ENCODE data around the gene SLC39A1.
"Not testable (repeated sequence)": the region's sequence is repeated elsewhere in the genome, so short reads cannot be mapped to it uniquely, and the experiment has no call there.

SLC39A1 gene

DNA sequence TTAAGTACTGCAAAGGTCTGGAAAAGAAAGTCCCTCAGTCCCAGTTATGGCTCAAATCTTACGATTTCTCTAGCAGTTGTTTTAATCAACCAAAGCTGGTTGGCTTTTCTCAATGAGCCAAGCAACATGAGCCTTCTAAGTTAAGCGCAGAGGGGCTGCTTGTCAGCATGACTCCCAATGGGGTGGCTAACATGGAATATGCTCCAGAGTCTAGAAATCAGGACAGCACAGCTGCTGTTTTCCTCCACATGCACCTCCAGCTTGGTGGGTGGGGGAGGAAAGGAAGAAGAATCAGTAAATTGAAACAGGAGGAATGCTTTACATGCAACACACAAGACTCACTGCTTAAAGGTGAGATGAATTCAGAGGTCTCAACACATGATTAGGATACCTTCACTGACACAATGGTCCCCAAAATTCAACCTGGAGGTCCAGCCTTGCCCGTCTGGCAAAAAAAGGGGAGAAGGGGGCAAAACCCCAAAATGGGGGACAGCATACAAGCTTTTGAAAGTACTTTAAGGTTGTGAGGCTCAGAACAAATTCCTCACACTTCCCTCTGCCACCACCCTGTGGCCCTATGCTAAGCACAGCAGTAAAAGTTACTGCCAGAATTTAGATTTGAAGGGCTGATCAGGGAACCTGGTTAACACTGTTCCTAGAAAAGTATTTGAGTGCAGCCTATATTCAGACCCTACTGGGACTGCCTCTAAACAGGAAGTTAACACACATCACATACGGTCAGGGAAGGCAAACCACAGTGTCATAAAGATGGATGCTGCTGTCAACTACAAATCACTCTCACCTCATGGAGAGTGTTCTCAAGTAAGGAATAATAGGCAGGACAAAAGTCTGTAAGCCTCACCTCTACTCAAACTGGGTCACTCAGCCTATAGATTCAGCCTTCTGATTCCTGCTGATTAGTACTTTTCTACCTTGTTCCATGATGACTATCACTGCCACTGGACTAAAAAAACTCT lies 43.2 kb downstream of the SLC39A1 start:
- TF ChIP-seq, protein P1, sequence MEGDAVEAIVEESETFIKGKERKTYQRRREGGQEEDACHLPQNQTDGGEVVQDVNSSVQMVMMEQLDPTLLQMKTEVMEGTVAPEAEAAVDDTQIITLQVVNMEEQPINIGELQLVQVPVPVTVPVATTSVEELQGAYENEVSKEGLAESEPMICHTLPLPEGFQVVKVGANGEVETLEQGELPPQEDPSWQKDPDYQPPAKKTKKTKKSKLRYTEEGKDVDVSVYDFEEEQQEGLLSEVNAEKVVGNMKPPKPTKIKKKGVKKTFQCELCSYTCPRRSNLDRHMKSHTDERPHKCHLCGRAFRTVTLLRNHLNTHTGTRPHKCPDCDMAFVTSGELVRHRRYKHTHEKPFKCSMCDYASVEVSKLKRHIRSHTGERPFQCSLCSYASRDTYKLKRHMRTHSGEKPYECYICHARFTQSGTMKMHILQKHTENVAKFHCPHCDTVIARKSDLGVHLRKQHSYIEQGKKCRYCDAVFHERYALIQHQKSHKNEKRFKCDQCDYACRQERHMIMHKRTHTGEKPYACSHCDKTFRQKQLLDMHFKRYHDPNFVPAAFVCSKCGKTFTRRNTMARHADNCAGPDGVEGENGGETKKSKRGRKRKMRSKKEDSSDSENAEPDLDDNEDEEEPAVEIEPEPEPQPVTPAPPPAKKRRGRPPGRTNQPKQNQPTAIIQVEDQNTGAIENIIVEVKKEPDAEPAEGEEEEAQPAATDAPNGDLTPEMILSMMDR (IDR thresholded peaks at IDR 0.05; ENCODE audit: low read depth, low read length) = peak; percentile 41
- no peak overlapping the region for H3K4me3 ChIP-seq (ENCODE audit: low read depth, low read length)
- peak; percentile 28 for DNase-seq (ENCODE audit: low read depth, low spot score)
- in situ Hi-C loops (cut with HindIII; ENCODE audit: low sequenced_read_pairs) = no loop called here

DNA sequence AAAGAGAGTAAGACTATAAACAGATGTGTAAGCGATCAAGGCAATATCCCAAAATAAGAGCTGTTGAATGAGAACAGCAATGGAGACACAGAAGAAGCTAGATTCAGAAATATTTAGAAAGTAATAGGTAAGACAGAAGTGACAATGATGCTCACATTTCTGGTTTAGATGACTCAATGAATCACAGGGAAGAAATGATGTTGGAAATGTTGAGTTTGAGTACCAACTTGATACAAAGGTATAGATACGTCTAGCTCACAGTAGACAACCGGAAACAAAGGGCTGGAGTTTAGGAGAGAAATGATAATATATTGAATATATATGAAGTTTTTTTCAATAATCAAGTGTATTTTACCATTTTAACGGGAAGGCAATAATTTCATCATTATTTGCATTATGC lies 47.0 kb downstream of the SLC39A1 start:
- H3K4me3 ChIP-seq (ENCODE audit: low read depth, low read length) = no peak overlapping the region
- DNase-seq (ENCODE audit: low read depth, low spot score) = no peak
- in situ Hi-C loops (cut with HindIII; ENCODE audit: low sequenced_read_pairs) = no loop called here
- TF ChIP-seq, protein P1 (IDR thresholded peaks at IDR 0.05; ENCODE audit: low read depth, low read length) = no peak

DNA sequence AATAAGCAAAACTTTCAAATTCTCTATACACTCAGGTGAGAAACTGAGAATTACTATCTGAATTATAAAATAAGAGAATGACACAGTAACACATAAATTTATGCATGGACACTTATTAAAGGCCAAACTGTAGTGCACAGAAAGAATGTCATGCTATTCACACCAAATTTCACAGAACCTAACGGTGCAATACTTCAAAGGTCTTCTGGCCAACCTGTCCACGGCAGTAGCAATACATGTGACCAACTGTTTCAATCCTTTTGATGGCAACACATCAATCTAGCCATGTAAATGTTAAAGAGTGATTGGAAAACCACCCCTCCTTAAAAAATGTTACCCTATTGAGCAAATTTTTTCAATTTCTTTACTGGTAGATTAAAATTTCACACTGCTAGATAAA lies 51.0 kb downstream of the SLC39A1 start:
- no peak for DNase-seq (ENCODE audit: low read depth, low spot score)
- TF ChIP-seq, protein P1 (IDR thresholded peaks at IDR 0.05; ENCODE audit: low read depth, low read length) = no peak
- no peak overlapping the region for H3K4me3 ChIP-seq (ENCODE audit: low read depth, low read length)
- in situ Hi-C loops (cut with HindIII; ENCODE audit: low sequenced_read_pairs) = no loop called here

DNA sequence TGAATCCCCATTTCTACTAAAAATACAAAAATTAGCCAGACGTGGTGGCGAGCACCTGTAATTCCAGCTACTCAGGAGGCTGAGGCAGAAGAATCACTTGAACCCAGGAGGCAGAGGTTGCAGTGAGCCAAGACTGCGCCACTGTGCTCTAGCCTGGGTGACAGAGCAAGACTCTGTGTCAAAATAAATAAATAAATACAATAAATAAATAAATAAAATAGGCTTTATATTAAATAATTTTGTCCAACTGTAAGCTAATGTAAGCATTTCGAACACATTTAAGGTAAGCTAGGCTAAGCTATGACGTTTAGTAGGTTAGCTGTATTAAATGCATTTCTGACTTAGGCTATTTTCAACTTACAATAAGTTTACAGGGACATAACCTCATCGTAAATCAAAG lies 52.8 kb downstream of the SLC39A1 start:
- in situ Hi-C loops (cut with HindIII; ENCODE audit: low sequenced_read_pairs); DNase-seq (ENCODE audit: low read depth, low spot score); H3K4me3 ChIP-seq (ENCODE audit: low read depth, low read length): not testable (repeated sequence)
